Endodermal cell (in vitro differentiated cells): Measurements from ENCODE around the gene MIOS. TPM values are rescaled to one million over a fixed set of nuclear protein-coding genes. Genes with fewer than 3 reads are reported as not detected.

Experiments used
- DNase-seq: peaks from one replicate; pipeline ENCODE4 v3.0.0-alpha.2; 2017
- H3K27ac ChIP-seq: 2 replicates; pipeline ENCODE4 v1.5.1; 2013; ENCODE audit warnings: mild to moderate bottlenecking, low read depth, low read length, moderate library complexity
- H3K27me3 ChIP-seq: 2 replicates; pipeline ENCODE4 v1.6.1; 2013; ENCODE audit warnings: mild to moderate bottlenecking, low read length, moderate library complexity; ENCODE audit not compliant: insufficient read depth, control insufficient read depth, poor library complexity, severe bottlenecking
- H3K36me3 ChIP-seq: 2 replicates; pipeline ENCODE4 v1.7.0; 2013; ENCODE audit warnings: mild to moderate bottlenecking, low read length, moderate library complexity; ENCODE audit not compliant: control insufficient read depth, insufficient read depth
- H3K4me1 ChIP-seq: one replicate; pipeline ENCODE4 v1.7.0; 2013; ENCODE audit warnings: low read length; ENCODE audit not compliant: control insufficient read depth, insufficient read depth
- H3K4me3 ChIP-seq: 2 replicates; pipeline ENCODE4 v1.5.1; 2013; ENCODE audit warnings: mild to moderate bottlenecking, low read length, moderate library complexity
- H3K9ac ChIP-seq: 2 replicates; pipeline ENCODE4 v1.6.1; 2013; ENCODE audit warnings: mild to moderate bottlenecking, low read length, moderate library complexity; ENCODE audit not compliant: poor library complexity, severe bottlenecking; ENCODE audit errors: extremely low read depth
- H3K9me3 ChIP-seq: 2 replicates; pipeline ENCODE4 v1.6.1; 2013; ENCODE audit warnings: mild to moderate bottlenecking, low read length, moderate library complexity; ENCODE audit not compliant: control insufficient read depth
- H3K27ac Mint-ChIP-seq: 2 replicates; pipeline ENCODE4 v1.8.0; 2020; ENCODE audit warnings: mixed read lengths
- H3K27me3 Mint-ChIP-seq: 2 replicates; pipeline ENCODE4 v1.8.0; 2021; ENCODE audit warnings: mild to moderate bottlenecking, mixed read lengths; ENCODE audit not compliant: insufficient read depth
- H3K36me3 Mint-ChIP-seq: 2 replicates; pipeline ENCODE4 v1.8.0; 2020; ENCODE audit warnings: low read depth, mixed read lengths
- H3K4me1 Mint-ChIP-seq: 2 replicates; pipeline ENCODE4 v1.8.0; 2020; ENCODE audit warnings: mixed read lengths
- H3K4me3 Mint-ChIP-seq: 2 replicates; pipeline ENCODE4 v1.8.0; 2020; ENCODE audit warnings: mild to moderate bottlenecking, moderate library complexity, mixed read lengths
- H3K9me3 Mint-ChIP-seq: 2 replicates; pipeline ENCODE4 v1.8.0; 2020; ENCODE audit warnings: mild to moderate bottlenecking, mixed read lengths
- WGBS, 2 experiments: methylation state at CpG; one replicate each; pipeline versions ENCODE4 v1.1.5 to v1.1.7; 2013; ENCODE audit warnings: missing lambda C conversion rate in 2 of 2, mixed read lengths in 1 of 2; ENCODE audit not compliant: insufficient coverage in 1 of 2, insufficient read length in 1 of 2; 5-methylcytosine and 5-hydroxymethylcytosine counted together
- total RNA-seq, 2 donors: library from RNA; stranded (reverse); fragmentation: NEBNext Ultra II Directional in 1 of 2; extraction: Animal tissue kit (Norgen Biotek cat#: 25700) in 1 of 2; gene quantifications; 2 replicates in 1 of 2; 3 replicates in 1 of 2; pipeline ENCODE4 v1.2.1, GENCODE V29; 2021
- TF ChIP-seq, protein P1 (sequence below): fragments of 200-600 bp; sonication (generic); conservative IDR thresholded peaks from 2 replicates; pipeline ENCODE4 v1.5.0; 2021; ENCODE audit warnings: antibody characterized with exemption, mild to moderate bottlenecking

The MIOS gene
- total RNA-seq, 2 donors from 2014 or later = 53.3 to 55.8 TPM

DNA sequence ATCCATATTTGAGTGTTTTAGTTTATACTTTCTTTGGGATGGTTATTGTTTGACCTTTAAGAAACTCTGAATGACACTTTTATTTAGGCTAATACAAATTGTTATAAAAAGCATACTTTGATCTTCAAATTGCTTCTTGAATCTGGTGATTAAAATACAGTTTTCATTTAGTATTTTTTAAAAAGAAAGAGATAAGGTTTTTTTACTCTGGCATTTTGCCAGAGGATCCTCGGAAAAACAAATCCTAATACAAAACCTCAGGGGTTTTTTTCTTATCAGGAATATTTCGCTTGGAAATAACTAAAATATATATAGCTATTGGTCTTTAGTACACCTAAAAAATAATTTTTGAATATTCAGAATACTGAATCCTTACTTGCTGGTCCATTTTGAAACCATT, 17.0 kb downstream of the MIOS start:
- no peaks in the 10 kb centered on the region for H3K27me3 ChIP-seq
- WGBS, 2 experiments = no CpG with 5 or more reads among the region's 2 CpGs

DNA sequence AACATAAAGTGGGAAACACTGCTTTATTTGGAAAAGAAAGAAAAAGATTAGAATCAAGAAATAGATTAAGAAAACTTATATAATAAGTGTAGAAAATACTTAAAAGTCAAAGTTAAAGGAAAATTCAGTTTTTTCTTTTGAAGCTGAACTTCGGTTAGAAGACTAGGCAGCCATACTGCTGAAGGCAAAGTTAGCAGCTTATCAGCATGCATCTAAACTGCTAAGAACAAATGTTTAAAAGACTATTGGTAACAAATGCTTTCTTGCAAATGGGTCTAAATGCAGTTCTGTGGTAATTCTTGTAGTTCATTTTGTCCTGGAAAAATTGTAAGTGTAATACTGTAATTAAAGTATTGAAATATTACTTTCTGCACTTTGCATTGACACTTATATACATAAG, 18.0 kb downstream of the MIOS start:
- Histone ChIP-seq H3K36me3 (peaks cover 34% of the 10 kb centered on the region), H3K4me1 (no peaks in the 10 kb centered on the region), H3K9me3 (no peaks in the 10 kb centered on the region), H3K27me3 (no peaks in the 10 kb centered on the region), H3K9ac (no peak overlapping the region), H3K27ac (no peak overlapping the region), H3K4me3 (no peak overlapping the region)
- Mint-ChIP-seq H3K9me3 (no peaks in the 10 kb centered on the region), H3K4me3 (no peak overlapping the region), H3K27ac (no peak overlapping the region), H3K4me1 (peaks cover 14% of the 10 kb centered on the region), H3K27me3 (no peaks in the 10 kb centered on the region), H3K36me3 (peaks cover 18% of the 10 kb centered on the region)
- WGBS, 2 experiments = 93 to 100% methylated on average over 1 of the region's 1 CpG
- TF ChIP-seq, protein P1, sequence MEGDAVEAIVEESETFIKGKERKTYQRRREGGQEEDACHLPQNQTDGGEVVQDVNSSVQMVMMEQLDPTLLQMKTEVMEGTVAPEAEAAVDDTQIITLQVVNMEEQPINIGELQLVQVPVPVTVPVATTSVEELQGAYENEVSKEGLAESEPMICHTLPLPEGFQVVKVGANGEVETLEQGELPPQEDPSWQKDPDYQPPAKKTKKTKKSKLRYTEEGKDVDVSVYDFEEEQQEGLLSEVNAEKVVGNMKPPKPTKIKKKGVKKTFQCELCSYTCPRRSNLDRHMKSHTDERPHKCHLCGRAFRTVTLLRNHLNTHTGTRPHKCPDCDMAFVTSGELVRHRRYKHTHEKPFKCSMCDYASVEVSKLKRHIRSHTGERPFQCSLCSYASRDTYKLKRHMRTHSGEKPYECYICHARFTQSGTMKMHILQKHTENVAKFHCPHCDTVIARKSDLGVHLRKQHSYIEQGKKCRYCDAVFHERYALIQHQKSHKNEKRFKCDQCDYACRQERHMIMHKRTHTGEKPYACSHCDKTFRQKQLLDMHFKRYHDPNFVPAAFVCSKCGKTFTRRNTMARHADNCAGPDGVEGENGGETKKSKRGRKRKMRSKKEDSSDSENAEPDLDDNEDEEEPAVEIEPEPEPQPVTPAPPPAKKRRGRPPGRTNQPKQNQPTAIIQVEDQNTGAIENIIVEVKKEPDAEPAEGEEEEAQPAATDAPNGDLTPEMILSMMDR = no peak
- no peak for DNase-seq

More for the DNA sequence above, 17.0 kb downstream of the MIOS start:
- Histone ChIP-seq H3K4me1 (no peaks in the 10 kb centered on the region), H3K9me3 (no peaks in the 10 kb centered on the region), H3K4me3 (no peak overlapping the region), H3K9ac (no peak overlapping the region), H3K27ac (no peak overlapping the region), H3K36me3 (peaks cover 39% of the 10 kb centered on the region)
- H3K4me3 Mint-ChIP-seq = no peak overlapping the region
- no peak for DNase-seq
- H3K27ac Mint-ChIP-seq = no peak overlapping the region
- TF ChIP-seq, protein P1 = no peak
- no peaks in the 10 kb centered on the region for H3K27me3 Mint-ChIP-seq
- no peaks in the 10 kb centered on the region for H3K9me3 Mint-ChIP-seq
- H3K36me3 Mint-ChIP-seq = peaks cover 20% of the 10 kb centered on the region
- peaks cover 13% of the 10 kb centered on the region for H3K4me1 Mint-ChIP-seq

DNA sequence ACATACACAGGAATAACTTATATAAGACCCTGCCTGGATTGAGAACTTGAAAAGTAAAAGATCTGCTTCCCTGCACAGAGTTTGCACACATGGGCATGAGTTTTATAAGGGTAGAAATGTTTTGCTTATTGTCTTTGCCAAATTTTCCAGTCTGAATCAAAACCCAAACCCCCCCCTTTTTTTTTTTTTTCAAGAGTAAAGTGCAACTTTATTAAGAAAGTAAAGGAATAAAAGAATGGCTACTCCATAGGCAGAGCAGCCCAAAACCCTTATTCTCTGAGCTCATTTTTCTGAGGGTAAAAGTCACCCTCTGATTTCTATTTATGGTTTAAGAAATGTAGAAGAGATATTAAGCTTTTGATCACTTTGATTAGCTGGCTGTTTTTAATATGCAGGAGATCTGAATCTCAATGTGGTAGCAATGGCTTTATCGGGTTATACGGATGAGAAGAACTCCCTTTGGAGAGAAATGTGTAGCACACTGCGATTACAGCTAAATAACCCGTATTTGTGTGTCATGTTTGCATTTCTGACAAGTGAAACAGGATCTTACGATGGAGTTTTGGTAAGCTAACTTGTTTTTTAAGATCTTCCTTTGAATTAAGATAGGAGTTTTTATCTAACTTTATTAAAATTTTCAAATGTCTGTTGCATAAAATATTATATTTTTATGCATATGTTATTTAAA, 18.7 kb downstream of the MIOS start:
- no peak overlapping the region for H3K9ac ChIP-seq
- no peak overlapping the region for H3K27ac Mint-ChIP-seq
- no peaks in the 10 kb centered on the region for H3K27me3 Mint-ChIP-seq
- H3K9me3 Mint-ChIP-seq = no peaks in the 10 kb centered on the region
- no peak overlapping the region for H3K4me3 ChIP-seq
- no peak overlapping the region for H3K4me3 Mint-ChIP-seq
- peaks cover 36% of the 10 kb centered on the region for H3K36me3 ChIP-seq
- H3K36me3 Mint-ChIP-seq = peaks cover 21% of the 10 kb centered on the region
- DNase-seq = no peak
- no peak overlapping the region for H3K27ac ChIP-seq
- peaks cover 14% of the 10 kb centered on the region for H3K4me1 Mint-ChIP-seq
- no peaks in the 10 kb centered on the region for H3K9me3 ChIP-seq
- TF ChIP-seq, protein P1 = no peak
- no peaks in the 10 kb centered on the region for H3K27me3 ChIP-seq
- WGBS, 2 experiments = 94 to 98% methylated on average over 4 to 5 of the region's 5 CpGs
- H3K4me1 ChIP-seq = no peaks in the 10 kb centered on the region
